Rectal smooth muscle tissue (tissue), 1 donor: ENCODE data around the gene PACSIN1.
"Not testable (repeated sequence)": the region's sequence is repeated elsewhere in the genome, so short reads cannot be mapped to it uniquely, and the experiment has no call there.

Source experiments
- H3K27ac ChIP-seq: one replicate; pipeline ENCODE4 v1.7.0; 2013; ENCODE audit warnings: low read depth, low read length, inconsistent platforms
- H3K27me3 ChIP-seq: one replicate; pipeline ENCODE4 v1.7.0; 2013; ENCODE audit warnings: low read length; ENCODE audit not compliant: control insufficient read depth, insufficient read depth
- H3K36me3 ChIP-seq: one replicate; pipeline ENCODE4 v1.7.0; 2013; ENCODE audit warnings: low read length; ENCODE audit not compliant: control insufficient read depth, insufficient read depth
- H3K4me1 ChIP-seq: one replicate; pipeline ENCODE4 v1.7.0; 2013; ENCODE audit warnings: low read length; ENCODE audit not compliant: control insufficient read depth, insufficient read depth
- H3K4me3 ChIP-seq: one replicate; pipeline ENCODE4 v1.7.0; 2013; ENCODE audit warnings: low read length
- H3K9ac ChIP-seq: one replicate; pipeline ENCODE4 v1.7.0; 2013; ENCODE audit warnings: low read length

PACSIN1 gene

GRCh38 chr6:34476921-34477320, 11.0 kb downstream of the PACSIN1 start:
- H3K27me3 ChIP-seq = no peaks in the 10 kb centered on the region
- no peaks in the 10 kb centered on the region for H3K36me3 ChIP-seq
- no peak overlapping the region for H3K27ac ChIP-seq
- no peak overlapping the region for H3K4me3 ChIP-seq
- H3K4me1 ChIP-seq = no peaks in the 10 kb centered on the region
- no peak overlapping the region for H3K9ac ChIP-seq

- H3K4me1 ChIP-seq = no peaks in the 10 kb centered on the region
- no peak overlapping the region for H3K27ac ChIP-seq
- H3K4me3 ChIP-seq = no peak overlapping the region
- no peaks in the 10 kb centered on the region for H3K27me3 ChIP-seq
- no peak overlapping the region for H3K9ac ChIP-seq
- no peaks in the 10 kb centered on the region for H3K36me3 ChIP-seq
Observed at GRCh38 chr6:34478796-34479195, 12.9 kb downstream of the PACSIN1 start.

GRCh38 chr6:34483781-34484180, 17.9 kb downstream of the PACSIN1 start:
- H3K4me1 ChIP-seq, H3K9ac ChIP-seq: not testable (repeated sequence)

GRCh38 chr6:34484391-34484790, 18.5 kb downstream of the PACSIN1 start:
- no peak overlapping the region for H3K27ac ChIP-seq
- H3K4me3 ChIP-seq = no peak overlapping the region
- no peaks in the 10 kb centered on the region for H3K36me3 ChIP-seq
- H3K27me3 ChIP-seq = no peaks in the 10 kb centered on the region
- H3K9ac ChIP-seq = no peak overlapping the region
- no peaks in the 10 kb centered on the region for H3K4me1 ChIP-seq

More at GRCh38 chr6:34483781-34484180, 17.9 kb downstream of the PACSIN1 start:
- not testable (repeated sequence) for H3K4me3 ChIP-seq, H3K27me3 ChIP-seq, H3K36me3 ChIP-seq, H3K27ac ChIP-seq

GRCh38 chr6:34484899-34485298, 19.0 kb downstream of the PACSIN1 start:
- H3K27me3 ChIP-seq = no peaks in the 10 kb centered on the region
- no peak overlapping the region for H3K27ac ChIP-seq
- no peaks in the 10 kb centered on the region for H3K4me1 ChIP-seq
- H3K9ac ChIP-seq = no peak overlapping the region
- no peak overlapping the region for H3K4me3 ChIP-seq
- H3K36me3 ChIP-seq = no peaks in the 10 kb centered on the region

GRCh38 chr6:34485321-34486060, 19.6 kb downstream of the PACSIN1 start:
- Histone ChIP-seq H3K4me1 (peaks cover 2% of the 10 kb centered on the region), H3K4me3 (no peak overlapping the region), H3K27ac (no peak overlapping the region), H3K9ac (no peak overlapping the region), H3K27me3 (no peaks in the 10 kb centered on the region), H3K36me3 (no peaks in the 10 kb centered on the region)

GRCh38 chr6:34486106-34486740, 20.3 kb downstream of the PACSIN1 start:
- H3K36me3 ChIP-seq = no peaks in the 10 kb centered on the region
- H3K4me3 ChIP-seq = no peak overlapping the region
- no peak overlapping the region for H3K27ac ChIP-seq
- H3K4me1 ChIP-seq = peaks cover 7% of the 10 kb centered on the region
- H3K27me3 ChIP-seq = no peaks in the 10 kb centered on the region
- no peak overlapping the region for H3K9ac ChIP-seq

- not testable (repeated sequence) for H3K27me3 ChIP-seq, H3K9ac ChIP-seq, H3K36me3 ChIP-seq, H3K27ac ChIP-seq, H3K4me3 ChIP-seq, H3K4me1 ChIP-seq
Observed at GRCh38 chr6:34486886-34487285, 21.0 kb downstream of the PACSIN1 start.

- Histone ChIP-seq H3K27me3 (no peaks in the 10 kb centered on the region), H3K4me3 (no peak overlapping the region), H3K36me3 (no peaks in the 10 kb centered on the region), H3K4me1 (peaks cover 9% of the 10 kb centered on the region), H3K27ac (no peak overlapping the region), H3K9ac (no peak overlapping the region)
Observed at GRCh38 chr6:34487536-34487935, 21.7 kb downstream of the PACSIN1 start.

- H3K9ac ChIP-seq = no peak overlapping the region
- no peak overlapping the region for H3K27ac ChIP-seq
- no peak overlapping the region for H3K4me3 ChIP-seq
- peaks cover 9% of the 10 kb centered on the region for H3K4me1 ChIP-seq
- H3K27me3 ChIP-seq = no peaks in the 10 kb centered on the region
- no peaks in the 10 kb centered on the region for H3K36me3 ChIP-seq
Observed at GRCh38 chr6:34489207-34489805, 23.4 kb downstream of the PACSIN1 start.

GRCh38 chr6:34490390-34491090, 24.7 kb downstream of the PACSIN1 start:
- H3K4me1 ChIP-seq = peaks cover 9% of the 10 kb centered on the region
- H3K27ac ChIP-seq = peak overlapping the region; percentile 61
- no peaks in the 10 kb centered on the region for H3K27me3 ChIP-seq
- peak overlapping the region; percentile 46 for H3K4me3 ChIP-seq
- no peak overlapping the region for H3K9ac ChIP-seq
- H3K36me3 ChIP-seq = no peaks in the 10 kb centered on the region

GRCh38 chr6:34491091-34491430, 25.2 kb downstream of the PACSIN1 start:
- H3K27ac ChIP-seq = peak overlapping the region; percentile 61
- H3K4me1 ChIP-seq = peaks cover 9% of the 10 kb centered on the region
- no peak overlapping the region for H3K9ac ChIP-seq
- H3K36me3 ChIP-seq = no peaks in the 10 kb centered on the region
- H3K27me3 ChIP-seq = no peaks in the 10 kb centered on the region
- peak overlapping the region; percentile 46 for H3K4me3 ChIP-seq
